Peyer's patch (tissue), 4 donors: ENCODE measurements around the gene THSD1.

Experiments used
- POLR2A ChIP-seq, 2 donors: fragments of 450-650 bp; IDR thresholded peaks; one replicate each; pipeline ENCODE4 v1.5.1; 2017; ENCODE audit warnings: antibody characterized with exemption in 2 of 2, mild to moderate bottlenecking in 2 of 2, moderate library complexity in 2 of 2
- TF ChIP-seq, protein P1 (sequence below), 6 experiments: fragments of 450-650 bp in 4 of 6; fragments of 200-600 bp in 2 of 6; sonication (generic) in 1 of 6; IDR thresholded peaks; one replicate each; pipeline ENCODE4 v1.5.1; 2017 to 2019; ENCODE audit warnings: antibody characterized with exemption in 6 of 6, mild to moderate bottlenecking in 3 of 6, moderate library complexity in 1 of 6

- TF ChIP-seq POLR2A (IDR thresholded peaks at IDR 0.05) = no peak
- TF ChIP-seq, protein P1, sequence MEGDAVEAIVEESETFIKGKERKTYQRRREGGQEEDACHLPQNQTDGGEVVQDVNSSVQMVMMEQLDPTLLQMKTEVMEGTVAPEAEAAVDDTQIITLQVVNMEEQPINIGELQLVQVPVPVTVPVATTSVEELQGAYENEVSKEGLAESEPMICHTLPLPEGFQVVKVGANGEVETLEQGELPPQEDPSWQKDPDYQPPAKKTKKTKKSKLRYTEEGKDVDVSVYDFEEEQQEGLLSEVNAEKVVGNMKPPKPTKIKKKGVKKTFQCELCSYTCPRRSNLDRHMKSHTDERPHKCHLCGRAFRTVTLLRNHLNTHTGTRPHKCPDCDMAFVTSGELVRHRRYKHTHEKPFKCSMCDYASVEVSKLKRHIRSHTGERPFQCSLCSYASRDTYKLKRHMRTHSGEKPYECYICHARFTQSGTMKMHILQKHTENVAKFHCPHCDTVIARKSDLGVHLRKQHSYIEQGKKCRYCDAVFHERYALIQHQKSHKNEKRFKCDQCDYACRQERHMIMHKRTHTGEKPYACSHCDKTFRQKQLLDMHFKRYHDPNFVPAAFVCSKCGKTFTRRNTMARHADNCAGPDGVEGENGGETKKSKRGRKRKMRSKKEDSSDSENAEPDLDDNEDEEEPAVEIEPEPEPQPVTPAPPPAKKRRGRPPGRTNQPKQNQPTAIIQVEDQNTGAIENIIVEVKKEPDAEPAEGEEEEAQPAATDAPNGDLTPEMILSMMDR (IDR thresholded peaks at IDR 0.05) = no peak
Measured at GRCh38 chr13:52353193-52353592, 52.8 kb downstream of the THSD1 start.
